NCI-H1417 (cell line): ENCODE data around the gene COL6A3.

Experiments
- DNase-seq, 3 experiments: peaks; one replicate each; lab custom pipeline; 2025; lab: John Stamatoyannopoulos, UW

The COL6A3 gene

GRCh38 chr2:237294460-237294859, 119.5 kb downstream of the COL6A3 start:
- DNase-seq, result no peak

GRCh38 chr2:237293978-237294377, 120.0 kb downstream of the COL6A3 start:
- DNase-seq, result no peak

GRCh38 chr2:237291138-237291792, 122.7 kb downstream of the COL6A3 start:
- peak; percentile 80 to 94 (median 88) for DNase-seq

- DNase-seq, result peak in 1 of 3 experiments; percentile 27
Observed at GRCh38 chr2:237290261-237290660, 123.7 kb downstream of the COL6A3 start.

- DNase-seq, result no peak
Observed at GRCh38 chr2:237289139-237289538, 124.8 kb downstream of the COL6A3 start.

GRCh38 chr2:237287872-237288271, 126.1 kb downstream of the COL6A3 start:
- no peak for DNase-seq

GRCh38 chr2:237283131-237283928, 130.6 kb downstream of the COL6A3 start:
- no peak for DNase-seq

GRCh38 chr2:237282568-237283128, 131.3 kb downstream of the COL6A3 start:
- DNase-seq, result no peak

- peak in 1 of 3 experiments; percentile 41 for DNase-seq
Observed at GRCh38 chr2:237281836-237282306, 132.1 kb downstream of the COL6A3 start.

- DNase-seq, result no peak
Observed at GRCh38 chr2:237280939-237281338, 133.0 kb downstream of the COL6A3 start.

- DNase-seq, result no peak
Observed at GRCh38 chr2:237280229-237280628, 133.7 kb downstream of the COL6A3 start.

GRCh38 chr2:237279012-237279768, 134.8 kb downstream of the COL6A3 start:
- no peak for DNase-seq

GRCh38 chr2:237278568-237278967, 135.4 kb downstream of the COL6A3 start:
- DNase-seq, result no peak

GRCh38 chr2:237276716-237277490, 137.1 kb downstream of the COL6A3 start:
- DNase-seq, result no peak
